ENCODE data around the gene GPRIN1. TPM values are rescaled to one million over a fixed set of nuclear protein-coding genes. Genes with fewer than 3 reads are reported as not detected.
"Not testable (repeated sequence)": the region's sequence is repeated elsewhere in the genome, so short reads cannot be mapped to it uniquely, and the experiment has no call there.

GPRIN1 gene
- total and polyA plus RNA-seq, 2 of the 4 experiments (the other 2 are of a cell fraction): 3.0 to 4.7 TPM

DNA sequence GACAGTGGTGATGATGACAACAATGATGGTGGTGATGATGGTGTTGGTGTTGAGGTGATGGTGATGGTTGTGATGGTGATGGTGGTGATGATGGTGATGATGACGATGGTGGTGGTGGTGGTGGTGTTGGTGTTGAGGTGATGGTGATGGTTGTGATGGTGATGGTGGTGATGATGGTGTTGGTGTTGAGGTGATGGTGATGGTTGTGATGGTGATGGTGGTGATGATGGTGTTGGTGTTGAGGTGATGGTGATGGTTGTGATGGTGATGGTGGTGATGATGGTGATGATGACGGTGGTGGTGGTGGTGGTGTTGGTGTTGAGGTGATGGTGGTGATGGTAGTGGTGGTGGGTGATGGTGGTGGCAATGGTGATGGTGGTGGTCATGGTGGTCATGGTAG lies 18.3 kb downstream of the GPRIN1 start:
- H3K14ac ChIP-seq (replicated peaks; ENCODE audit: low read depth, low read length); H3K4me1 ChIP-seq (ENCODE audit: control insufficient read depth, insufficient read depth, low read length); H2AFZ ChIP-seq (replicated peaks; ENCODE audit: low read length, poor library complexity); H2AK9ac ChIP-seq (replicated peaks; ENCODE audit: low read depth, low read length, poor library complexity); in situ Hi-C loops (cut with MboI; ENCODE audit: low sequenced_read_pairs); H3K4ac ChIP-seq (ENCODE audit: low read depth, low read length); H3K23ac ChIP-seq (ENCODE audit: low read depth, low read length); DNase-seq; H4K8ac ChIP-seq (ENCODE audit: low read depth in 2 of 2, low read length in 2 of 2); CTCF ChIA-PET; H3K27ac ChIP-seq (ENCODE audit: insufficient read depth, low read length); intact Hi-C loops (cut with micrococcal nuclease); H2BK120ac ChIP-seq (ENCODE audit: low read depth, low read length); H3K4me3 ChIP-seq (ENCODE audit: insufficient read depth, low read depth, low read length); H4K20me1 ChIP-seq (ENCODE audit: insufficient read depth, low read length); H2AK5ac ChIP-seq (ENCODE audit: low read depth, low read length); H2BK15ac ChIP-seq (ENCODE audit: low read depth, low read length); ATAC-seq (ENCODE audit: low read depth); H3K36me3 ChIP-seq (ENCODE audit: control insufficient read depth, insufficient read depth, low read length); dilution Hi-C loops (cut with HindIII; ENCODE audit: low sequenced_read_pairs, unreplicated experiment); H3K9me3 ChIP-seq (ENCODE audit: control insufficient read depth, insufficient read depth, low read length); H4K5ac ChIP-seq (ENCODE audit: low read depth, low read length); H3K9ac ChIP-seq (ENCODE audit: low read depth, low read length); H3K4me2 ChIP-seq (ENCODE audit: low read depth, low read length); H4K91ac ChIP-seq (ENCODE audit: insufficient read depth, low read depth, low read length); H3K9me1 ChIP-seq (ENCODE audit: insufficient read depth, low read length); H3K18ac ChIP-seq (ENCODE audit: low read depth, low read length); H3K56ac ChIP-seq (ENCODE audit: extremely low read depth, insufficient read depth, low read length); H2BK20ac ChIP-seq (ENCODE audit: low read depth, low read length); H3K27me3 ChIP-seq (ENCODE audit: control insufficient read depth, insufficient read depth, low read length); H3K79me1 ChIP-seq (ENCODE audit: low read depth in 1 of 2, low read length in 2 of 2); BruUV-seq (replicated peaks); H2BK5ac ChIP-seq (ENCODE audit: low read depth, low read length, poor library complexity, severe bottlenecking); POLR2A ChIA-PET (ENCODE audit: unreplicated experiment): not testable (repeated sequence)
- 86% methylated on average over 1 of the region's 2 CpGs; no CpG with 5 or more reads in 1 of the 2 experiments for WGBS, 2 experiments (ENCODE audit: extremely low coverage in 2 of 2, insufficient read length in 1 of 2)

All from IMR-90 (cell line).